Mucosa of descending colon (tissue), 3 donors: ENCODE data around the gene AHCTF1. TPM values are rescaled to one million over a fixed set of nuclear protein-coding genes. Genes with fewer than 3 reads are reported as not detected.

Source experiments
- ATAC-seq: fragments of 200-7000 bp; cut with Tn5 transposase; one replicate; pipeline ENCODE4 v1.9.1; 2020; ENCODE audit warnings: mild to moderate bottlenecking, moderate library complexity
- DNase-seq, 3 donors: peaks; one replicate each; pipeline ENCODE4 v3.0.0-alpha.2; 2020
- H3K36me3 ChIP-seq: fragments of 200-600 bp; one replicate; pipeline ENCODE4 v1.8.0; 2021; ENCODE audit warnings: low read depth, mild to moderate bottlenecking
- H3K4me1 ChIP-seq: fragments of 200-600 bp; one replicate; pipeline ENCODE4 v1.8.0; 2021; ENCODE audit warnings: low read depth, mild to moderate bottlenecking
- H3K4me3 ChIP-seq: fragments of 200-600 bp; one replicate; pipeline ENCODE4 v1.8.0; 2021; ENCODE audit warnings: mild to moderate bottlenecking
- H3K9me3 ChIP-seq: fragments of 200-600 bp; one replicate; pipeline ENCODE4 v1.8.0; 2021; ENCODE audit warnings: mild to moderate bottlenecking
- CTCF ChIP-seq: fragments of 200-600 bp; IDR thresholded peaks from one replicate; pipeline ENCODE4 v1.8.0; 2022; ENCODE audit warnings: antibody characterized with exemption, mild to moderate bottlenecking
- intact Hi-C, 2 donors: fragments of 100-400 bp; cut with DNase I in 1 of 2; cut with micrococcal nuclease in 1 of 2; formaldehyde crosslinking; loops; one replicate each; pipeline versions ENCODE4 v1.11.0 to v1.11.1; 2022; cut with DNase I, micrococcal nuclease
- total RNA-seq, 3 donors: library from RNA; stranded (reverse); fragmentation: NEBNext Ultra II Directional in 2 of 3; extraction: Animal tissue kit (Norgen Biotek cat#: 25700) in 2 of 3; gene quantifications; one replicate each; pipeline versions ENCODE4 v1.2.1 to v1.2.4, GENCODE V29; 2021 to 2023
- donor health status: DM: no; HTN: no; CAD: no; lungs with moderate emphysema.
- donor health status: DM: no; HTN: no; CAD: no.
- donor health status: DM: no; HTN: yes; CAD: no.

AHCTF1 gene
- total RNA-seq, 3 donors from 2014 or later: 25.5 to 41.6 (median 27.6) TPM

GRCh38 chr1:246803883-246804282, 127.9 kb downstream of the AHCTF1 start:
- H3K9me3 ChIP-seq: no peaks in the 10 kb centered on the region
- no peak for TF ChIP-seq CTCF
- H3K4me1 ChIP-seq: no peaks in the 10 kb centered on the region
- H3K36me3 ChIP-seq: no peaks in the 10 kb centered on the region
- ATAC-seq (peak; percentile 57), DNase-seq (no peak)
- no peak overlapping the region for H3K4me3 ChIP-seq
- intact Hi-C loops: no loop called here

GRCh38 chr1:246803373-246803772, 128.4 kb downstream of the AHCTF1 start:
- no peak for ATAC-seq
- no peaks in the 10 kb centered on the region for H3K36me3 ChIP-seq

GRCh38 chr1:246801241-246802020, 130.3 kb downstream of the AHCTF1 start:
- ATAC-seq (peak; percentile 14), DNase-seq (no peak)
- Histone ChIP-seq H3K4me3 (no peak overlapping the region), H3K4me1 (no peaks in the 10 kb centered on the region), H3K36me3 (no peaks in the 10 kb centered on the region), H3K9me3 (no peaks in the 10 kb centered on the region)
- no peak for TF ChIP-seq CTCF
- intact Hi-C loops: no loop called here

More at GRCh38 chr1:246803373-246803772, 128.4 kb downstream of the AHCTF1 start:
- H3K4me3 ChIP-seq: no peak overlapping the region
- DNase-seq: no peak
- no peaks in the 10 kb centered on the region for H3K4me1 ChIP-seq
- H3K9me3 ChIP-seq: no peaks in the 10 kb centered on the region
- TF ChIP-seq CTCF: no peak
- intact Hi-C loops: no loop called here

- H3K4me1 ChIP-seq: no peaks in the 10 kb centered on the region
- no peaks in the 10 kb centered on the region for H3K36me3 ChIP-seq
- intact Hi-C loops: no loop called here
- no peak for TF ChIP-seq CTCF
- DNase-seq (no peak), ATAC-seq (no peak)
- H3K4me3 ChIP-seq: no peak overlapping the region
- H3K9me3 ChIP-seq: no peaks in the 10 kb centered on the region
Measured at GRCh38 chr1:246800756-246801155, 131.0 kb downstream of the AHCTF1 start.

GRCh38 chr1:246800356-246800755, 131.4 kb downstream of the AHCTF1 start:
- H3K9me3 ChIP-seq: no peaks in the 10 kb centered on the region
- no peaks in the 10 kb centered on the region for H3K4me1 ChIP-seq
- no peak overlapping the region for H3K4me3 ChIP-seq
- ATAC-seq (peak; percentile 30), DNase-seq (no peak)
- no peak for TF ChIP-seq CTCF
- intact Hi-C loops: no loop called here
- H3K36me3 ChIP-seq: no peaks in the 10 kb centered on the region
